ENCODE results near the gene CISH. TPM values are rescaled to one million over a fixed set of nuclear protein-coding genes. Genes with fewer than 3 reads are reported as not detected.
A peak's percentile ranks its signal among the peaks of the same experiment; 100 is the strongest.

The CISH gene
- polyA plus RNA-seq, 4 donors, result 4.8 to 47.0 (median 7.4) TPM

DNA sequence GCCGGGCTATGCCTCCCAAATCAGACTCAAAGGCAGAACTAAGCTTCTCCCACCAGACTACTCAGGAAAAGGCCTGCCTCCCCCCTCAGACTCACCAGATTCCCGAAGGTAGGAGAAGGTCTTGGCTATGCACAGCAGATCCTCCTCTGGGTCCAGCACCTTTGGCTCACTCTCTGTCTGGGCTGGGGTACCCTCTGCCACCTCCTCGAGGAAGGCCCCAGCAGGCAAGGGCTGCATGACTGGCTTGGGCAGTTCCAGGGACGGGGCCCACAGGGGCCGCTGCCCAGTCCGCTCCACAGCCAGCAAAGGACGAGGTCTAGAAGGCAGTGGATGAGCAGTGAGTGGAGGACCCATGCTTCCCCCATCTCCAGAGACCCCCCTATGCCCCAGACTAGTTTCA lies 3.3 kb downstream of the CISH start:
- Histone ChIP-seq H3K4me1 (ENCODE audit: control insufficient read depth in 3 of 3, insufficient read depth in 2 of 3, low read depth in 1 of 3, low read length in 2 of 3) (peaks cover 2 to 70% (median 9%) of the 10 kb centered on the region in 3 donors), H3K27me3 (ENCODE audit: control insufficient read depth in 3 of 3, insufficient read depth in 3 of 3, low read length in 3 of 3) (no peaks in the 10 kb centered on the region), H3K9me3 (ENCODE audit: control insufficient read depth in 2 of 2, insufficient read depth in 1 of 2, low read depth in 1 of 2, low read length in 1 of 2) (no peaks in the 10 kb centered on the region), H3K36me3 (ENCODE audit: control insufficient read depth in 3 of 3, insufficient read depth in 2 of 3, low read depth in 1 of 3, low read length in 3 of 3) (peaks cover 0 to 72% (median 3%) of the 10 kb centered on the region in 3 donors), H3K4me3 (ENCODE audit: low read depth in 1 of 3, low read length in 3 of 3) (peak overlapping the region in 2 of 3 donors; percentile 9 to 96), H3K27ac (ENCODE audit: low read depth in 1 of 3, low read length in 2 of 3) (peak overlapping the region in 1 of 3 donors; percentile 53)
- DNase-seq (no peak), FAIRE-seq (no peak)
- 68 to 83% (median 77%) methylated on average over 7 of the region's 7 CpGs for WGBS, 3 donors

- Histone ChIP-seq H3K27ac (ENCODE audit: low read depth in 1 of 3, low read length in 2 of 3) (peak overlapping the region in 1 of 3 donors; percentile 53), H3K27me3 (ENCODE audit: control insufficient read depth in 3 of 3, insufficient read depth in 3 of 3, low read length in 3 of 3) (no peaks in the 10 kb centered on the region), H3K9me3 (ENCODE audit: control insufficient read depth in 2 of 2, insufficient read depth in 1 of 2, low read depth in 1 of 2, low read length in 1 of 2) (no peaks in the 10 kb centered on the region), H3K4me3 (ENCODE audit: low read depth in 1 of 3, low read length in 3 of 3) (no peak overlapping the region), H3K36me3 (ENCODE audit: control insufficient read depth in 3 of 3, insufficient read depth in 2 of 3, low read depth in 1 of 3, low read length in 3 of 3) (peaks cover 0 to 80% (median 3%) of the 10 kb centered on the region in 3 donors), H3K4me1 (ENCODE audit: control insufficient read depth in 3 of 3, insufficient read depth in 2 of 3, low read depth in 1 of 3, low read length in 2 of 3) (peaks cover 4 to 70% (median 17%) of the 10 kb centered on the region in 3 donors)
- DNase-seq (no peak), FAIRE-seq (no peak)
- WGBS, 3 donors, result 69 to 79% (median 75%) methylated on average over 28 to 29 of the region's 29 CpGs
Observed at GRCh38 chr3:50607271-50608091, 4.1 kb downstream of the CISH start.

GRCh38 chr3:50606596-50606995 lies 5.0 kb downstream of the CISH start:
- Histone ChIP-seq H3K36me3 (ENCODE audit: control insufficient read depth in 3 of 3, insufficient read depth in 2 of 3, low read depth in 1 of 3, low read length in 3 of 3) (peaks cover 0 to 85% (median 3%) of the 10 kb centered on the region in 3 donors), H3K27me3 (ENCODE audit: control insufficient read depth in 3 of 3, insufficient read depth in 3 of 3, low read length in 3 of 3) (no peaks in the 10 kb centered on the region), H3K4me1 (ENCODE audit: control insufficient read depth in 3 of 3, insufficient read depth in 2 of 3, low read depth in 1 of 3, low read length in 2 of 3) (peaks cover 4 to 79% (median 20%) of the 10 kb centered on the region in 3 donors), H3K27ac (ENCODE audit: low read depth in 1 of 3, low read length in 2 of 3) (peak overlapping the region in 1 of 3 donors; percentile 53), H3K4me3 (ENCODE audit: low read depth in 1 of 3, low read length in 3 of 3) (no peak overlapping the region), H3K9me3 (ENCODE audit: control insufficient read depth in 2 of 2, insufficient read depth in 1 of 2, low read depth in 1 of 2, low read length in 1 of 2) (no peaks in the 10 kb centered on the region)
- DNase-seq (peak in 1 of 2 donors; percentile 29), FAIRE-seq (no peak)
- WGBS, 3 donors, result 28 to 49% (median 30%) methylated on average over 6 of the region's 6 CpGs

GRCh38 chr3:50605901-50606326 lies 5.7 kb downstream of the CISH start:
- DNase-seq, result no peak
- H3K27ac ChIP-seq (ENCODE audit: low read depth in 1 of 3, low read length in 2 of 3), result peak overlapping the region in 2 of 3 donors; percentile 3 to 12
- no peak for FAIRE-seq
- peaks cover 4 to 85% (median 20%) of the 10 kb centered on the region in 3 donors for H3K4me1 ChIP-seq (ENCODE audit: control insufficient read depth in 3 of 3, insufficient read depth in 2 of 3, low read depth in 1 of 3, low read length in 2 of 3)
- no peak overlapping the region for H3K4me3 ChIP-seq (ENCODE audit: low read depth in 1 of 3, low read length in 3 of 3)
- peaks cover 0 to 85% (median 3%) of the 10 kb centered on the region in 3 donors for H3K36me3 ChIP-seq (ENCODE audit: control insufficient read depth in 3 of 3, insufficient read depth in 2 of 3, low read depth in 1 of 3, low read length in 3 of 3)
- H3K9me3 ChIP-seq (ENCODE audit: control insufficient read depth in 2 of 2, insufficient read depth in 1 of 2, low read depth in 1 of 2, low read length in 1 of 2), result no peaks in the 10 kb centered on the region
- H3K27me3 ChIP-seq (ENCODE audit: control insufficient read depth in 3 of 3, insufficient read depth in 3 of 3, low read length in 3 of 3), result no peaks in the 10 kb centered on the region
- 26 to 60% (median 31%) methylated on average over 5 of the region's 5 CpGs for WGBS, 3 donors

DNA sequence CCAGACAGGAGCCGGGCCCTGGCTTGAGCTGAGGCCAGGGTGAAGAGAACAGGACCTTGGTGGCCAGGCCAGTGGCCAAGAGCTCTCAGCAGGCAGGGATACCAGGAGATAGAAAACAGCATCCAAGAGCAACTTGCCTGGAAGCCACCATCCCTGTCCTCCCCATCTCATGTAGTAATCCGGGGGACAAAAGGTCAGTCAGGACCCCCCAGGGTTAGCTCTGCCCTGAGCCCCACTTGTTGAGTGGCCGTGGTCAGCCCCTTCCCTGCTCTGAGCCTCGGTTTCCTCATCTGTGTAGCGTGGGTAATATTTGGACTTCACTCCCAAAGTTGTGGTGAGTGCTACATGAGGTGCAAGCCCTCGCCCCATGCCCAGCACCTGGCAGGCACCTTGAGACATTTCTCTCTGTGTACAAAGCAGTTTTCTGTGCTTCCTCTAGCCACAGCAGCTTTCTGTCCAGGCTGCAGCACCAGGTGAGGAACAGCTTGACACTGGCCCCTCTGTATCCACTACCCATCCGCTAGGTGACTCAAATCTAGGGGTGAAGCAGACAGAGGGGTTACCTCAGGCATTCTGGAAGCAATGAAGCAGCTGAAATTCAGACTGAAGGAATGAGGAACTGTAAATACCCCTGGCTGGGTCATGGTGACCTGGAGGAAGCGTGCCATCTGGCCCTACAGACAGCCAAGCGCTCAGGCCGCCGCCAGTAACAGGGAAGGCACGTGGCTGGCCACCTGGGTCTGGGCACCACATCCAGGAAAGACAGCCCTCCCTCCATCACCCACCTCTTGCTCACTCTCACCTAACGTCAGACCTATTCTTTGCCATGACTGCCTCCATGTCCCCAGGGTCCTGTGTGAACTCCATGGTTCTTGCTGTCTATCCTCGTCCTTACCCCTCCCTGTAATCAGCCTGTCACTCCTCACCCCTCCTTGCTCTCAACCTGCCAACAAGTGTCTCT lies 6.7 kb downstream of the CISH start:
- Histone ChIP-seq H3K4me3 (ENCODE audit: low read depth in 1 of 3, low read length in 3 of 3) (no peak overlapping the region), H3K27me3 (ENCODE audit: control insufficient read depth in 3 of 3, insufficient read depth in 3 of 3, low read length in 3 of 3) (no peaks in the 10 kb centered on the region), H3K36me3 (ENCODE audit: control insufficient read depth in 3 of 3, insufficient read depth in 2 of 3, low read depth in 1 of 3, low read length in 3 of 3) (peaks cover 0 to 80% (median 3%) of the 10 kb centered on the region in 3 donors), H3K4me1 (ENCODE audit: control insufficient read depth in 3 of 3, insufficient read depth in 2 of 3, low read depth in 1 of 3, low read length in 2 of 3) (peaks cover 9 to 90% (median 27%) of the 10 kb centered on the region in 3 donors), H3K9me3 (ENCODE audit: control insufficient read depth in 2 of 2, insufficient read depth in 1 of 2, low read depth in 1 of 2, low read length in 1 of 2) (no peaks in the 10 kb centered on the region), H3K27ac (ENCODE audit: low read depth in 1 of 3, low read length in 2 of 3) (peak overlapping the region in 1 of 3 donors; percentile 21)
- FAIRE-seq (no peak), DNase-seq (no peak)
- WGBS, 3 donors, result 74 to 80% (median 74%) methylated on average over 14 of the region's 14 CpGs

DNA sequence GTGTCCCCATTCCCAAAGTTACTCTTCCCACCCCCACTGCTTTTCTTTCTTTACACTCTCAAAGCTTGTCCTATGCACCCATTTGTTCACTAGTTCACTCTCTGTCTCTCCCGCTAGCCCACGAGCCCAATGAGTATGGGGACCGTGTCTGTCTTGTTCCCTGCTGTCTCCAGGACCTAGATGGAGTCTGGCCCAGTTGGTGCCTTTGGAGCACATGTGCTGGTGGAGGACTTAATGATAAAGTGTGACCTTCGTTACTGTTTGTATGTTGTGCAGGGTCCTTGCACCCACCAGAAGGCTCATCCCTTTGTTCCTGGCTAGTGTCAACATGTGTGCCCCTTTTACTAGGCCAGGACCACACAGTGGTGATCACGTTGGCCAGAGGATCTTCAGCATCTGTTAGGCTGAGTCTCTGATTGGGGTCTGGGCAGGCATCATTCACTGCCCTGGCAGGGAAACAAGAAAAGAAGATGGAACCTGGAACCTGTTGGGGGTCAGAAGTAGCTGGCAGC lies 7.4 kb downstream of the CISH start:
- peak overlapping the region in 2 of 3 donors; percentile 97 to 98 for H3K27ac ChIP-seq (ENCODE audit: low read depth in 1 of 3, low read length in 2 of 3)
- 77 to 82% (median 80%) methylated on average over 5 of the region's 5 CpGs for WGBS, 3 donors
- H3K4me1 ChIP-seq (ENCODE audit: control insufficient read depth in 3 of 3, insufficient read depth in 2 of 3, low read depth in 1 of 3, low read length in 2 of 3), result peaks cover 9 to 88% (median 21%) of the 10 kb centered on the region in 3 donors
- DNase-seq (no peak), FAIRE-seq (no peak)
- no peak overlapping the region for H3K4me3 ChIP-seq (ENCODE audit: low read depth in 1 of 3, low read length in 3 of 3)
- no peaks in the 10 kb centered on the region for H3K27me3 ChIP-seq (ENCODE audit: control insufficient read depth in 3 of 3, insufficient read depth in 3 of 3, low read length in 3 of 3)
- peaks cover 0 to 79% (median 3%) of the 10 kb centered on the region in 3 donors for H3K36me3 ChIP-seq (ENCODE audit: control insufficient read depth in 3 of 3, insufficient read depth in 2 of 3, low read depth in 1 of 3, low read length in 3 of 3)
- H3K9me3 ChIP-seq (ENCODE audit: control insufficient read depth in 2 of 2, insufficient read depth in 1 of 2, low read depth in 1 of 2, low read length in 1 of 2), result no peaks in the 10 kb centered on the region

DNA sequence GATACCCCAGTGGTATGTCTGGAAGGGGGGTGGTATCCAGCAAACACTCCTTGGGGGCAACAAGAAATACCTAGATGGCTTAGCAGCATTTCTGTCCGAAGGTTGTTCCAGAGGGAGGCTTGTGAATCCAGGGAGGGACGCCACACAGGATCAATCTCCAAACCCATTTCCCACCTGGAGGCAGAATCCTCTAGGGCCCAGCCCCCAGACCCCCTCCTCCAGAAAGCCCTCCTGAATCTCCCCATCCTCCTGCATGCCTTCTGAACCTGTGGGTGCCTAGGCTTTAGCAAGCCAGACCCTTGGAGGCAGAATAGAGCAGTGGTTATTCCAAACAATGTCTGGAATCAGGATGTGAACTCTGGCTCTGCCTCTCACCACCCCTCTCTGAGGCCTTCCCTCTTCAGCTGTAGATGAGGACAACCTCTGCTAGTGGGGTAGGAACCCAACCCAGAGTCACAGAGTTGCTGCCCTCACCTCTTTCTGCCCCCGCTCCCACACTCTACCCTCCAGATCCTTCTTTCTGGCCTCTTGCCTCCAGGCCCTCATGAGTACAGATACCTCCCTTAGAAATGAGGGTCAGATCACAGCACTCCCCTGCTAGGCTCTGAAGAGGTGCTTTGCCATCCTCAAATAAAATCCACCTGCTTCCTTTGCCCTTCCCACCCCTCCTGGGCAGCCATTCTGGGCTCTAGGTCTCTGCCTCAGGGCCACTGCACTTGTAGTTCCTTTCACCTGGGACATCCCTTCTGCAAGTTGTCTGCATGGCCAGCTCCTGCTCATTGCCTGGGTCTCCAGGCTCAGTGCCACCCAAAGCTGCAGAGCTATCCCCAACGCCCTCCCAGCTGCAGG lies 8.1 kb downstream of the CISH start:
- FAIRE-seq, result no peak
- H3K27ac ChIP-seq (ENCODE audit: low read depth in 1 of 3, low read length in 2 of 3), result peak overlapping the region; percentile 15 to 98 (median 97)
- no peaks in the 10 kb centered on the region for H3K9me3 ChIP-seq (ENCODE audit: control insufficient read depth in 2 of 2, insufficient read depth in 1 of 2, low read depth in 1 of 2, low read length in 1 of 2)
- H3K27me3 ChIP-seq (ENCODE audit: control insufficient read depth in 3 of 3, insufficient read depth in 3 of 3, low read length in 3 of 3), result no peaks in the 10 kb centered on the region
- H3K36me3 ChIP-seq (ENCODE audit: control insufficient read depth in 3 of 3, insufficient read depth in 2 of 3, low read depth in 1 of 3, low read length in 3 of 3), result peaks cover 0 to 77% (median 3%) of the 10 kb centered on the region in 3 donors
- peaks cover 9 to 83% (median 21%) of the 10 kb centered on the region in 3 donors for H3K4me1 ChIP-seq (ENCODE audit: control insufficient read depth in 3 of 3, insufficient read depth in 2 of 3, low read depth in 1 of 3, low read length in 2 of 3)
- no peak for DNase-seq
- H3K4me3 ChIP-seq (ENCODE audit: low read depth in 1 of 3, low read length in 3 of 3), result no peak overlapping the region
- 56 to 83% (median 64%) methylated on average over 4 of the region's 4 CpGs for WGBS, 3 donors
